Karpas-422 (cell line): ENCODE measurements around the gene WNT7B. TPM values are rescaled to one million over a fixed set of nuclear protein-coding genes. Genes with fewer than 3 reads are reported as not detected.

ENCODE experiments used
- DNase-seq: peaks from one replicate; pipeline ENCODE4 v3.0.0-alpha.2; 2015
- H2AFZ ChIP-seq: fragments of 200-600 bp; sonication (generic); 2 replicates; pipeline ENCODE4 v1.6.1; 2014; ENCODE audit warnings: antibody characterized with exemption, low read length, mixed read lengths
- H3K27ac ChIP-seq: fragments of 200-600 bp; sonication (generic); 2 replicates; pipeline ENCODE4 v1.5.1; 2014; ENCODE audit warnings: mild to moderate bottlenecking, low read length, moderate library complexity
- H3K27me3 ChIP-seq: fragments of 200-600 bp; sonication (generic); 2 replicates; pipeline ENCODE4 v1.6.1; 2014; ENCODE audit warnings: low read length, mixed read lengths
- H3K36me3 ChIP-seq: fragments of 200-600 bp; sonication (generic); 2 replicates; pipeline ENCODE4 v1.6.1; 2014; ENCODE audit warnings: low read length, mixed read lengths; ENCODE audit not compliant: insufficient read depth
- H3K4me1 ChIP-seq: fragments of 200-600 bp; sonication (generic); 2 replicates; pipeline ENCODE4 v1.6.1; 2014; ENCODE audit warnings: mild to moderate bottlenecking, low read length, mixed read lengths
- H3K4me2 ChIP-seq: fragments of 200-600 bp; sonication (generic); 2 replicates; pipeline ENCODE4 v1.6.1; 2014; ENCODE audit warnings: low read length, low read depth, mild to moderate bottlenecking; ENCODE audit not compliant: poor library complexity, severe bottlenecking
- H3K4me3 ChIP-seq: fragments of 200-600 bp; sonication (generic); 2 replicates; pipeline ENCODE4 v1.5.1; 2014; ENCODE audit warnings: mild to moderate bottlenecking, antibody characterized with exemption, low read length, mixed read lengths
- H3K79me2 ChIP-seq: fragments of 200-600 bp; sonication (generic); 2 replicates; pipeline ENCODE4 v1.6.1; 2014; ENCODE audit warnings: mild to moderate bottlenecking, low read length, mixed read lengths
- H3K9ac ChIP-seq: fragments of 200-600 bp; sonication (generic); 2 replicates; pipeline ENCODE4 v1.6.0; 2014; ENCODE audit warnings: low read length
- H3K9me2 ChIP-seq: fragments of 200-600 bp; sonication (generic), shearing (Covaris generic); replicated peaks from 2 replicates; pipeline ENCODE4 v1.6.0; 2014; ENCODE audit warnings: mild to moderate bottlenecking, low read length, moderate library complexity; ENCODE audit not compliant: insufficient read depth
- H3K9me3 ChIP-seq: fragments of 300-700, 200-600 bp; sonication (generic); 2 replicates; pipeline ENCODE4 v1.6.1; 2014; ENCODE audit warnings: low read length, mixed read lengths
- H4K20me1 ChIP-seq: fragments of 200-600 bp; sonication (generic); 2 replicates; pipeline ENCODE4 v1.6.1; 2014; ENCODE audit warnings: mild to moderate bottlenecking, antibody characterized with exemption, low read length, low read depth; ENCODE audit not compliant: insufficient read depth
- total RNA-seq: library from RNA; depleted of rRNA; stranded (reverse); fragments of >200 nt; shearing (Covaris generic); gene quantifications from 2 replicates; pipeline ENCODE4 v1.2.3, GENCODE V29; 2014; ENCODE audit warnings: low replicate concordance

WNT7B gene
- total RNA-seq, 1 experiment from 2014 or later = not detected

DNA sequence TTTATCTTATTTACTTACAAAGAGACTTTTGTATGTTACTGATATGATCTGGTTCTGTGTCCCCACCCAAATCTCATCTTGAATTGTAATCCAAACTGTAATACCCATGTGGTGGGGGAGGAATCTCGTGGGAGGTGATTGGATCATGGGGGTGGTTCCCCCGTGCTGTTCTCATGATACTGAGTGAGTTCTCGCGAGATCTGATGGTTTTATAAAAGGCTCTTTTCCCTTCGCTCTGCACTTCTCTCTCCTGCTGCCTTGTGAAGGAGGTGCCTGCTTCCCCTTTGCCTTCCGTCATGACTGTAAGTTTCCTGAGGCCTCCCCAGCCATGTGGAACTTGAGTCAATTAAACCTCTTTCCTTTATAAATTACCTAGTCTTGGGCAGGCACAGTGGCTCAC is 42.4 kb upstream of the WNT7B start:
- no peak for DNase-seq
- Histone ChIP-seq H4K20me1 (no peaks in the 10 kb centered on the region), H3K9me2 (no peaks in the 10 kb centered on the region), H3K9ac (no peak overlapping the region), H3K4me3 (no peak overlapping the region), H3K4me1 (no peaks in the 10 kb centered on the region), H2AFZ (no peak overlapping the region), H3K79me2 (no peaks in the 10 kb centered on the region), H3K4me2 (no peak overlapping the region), H3K9me3 (no peaks in the 10 kb centered on the region), H3K36me3 (no peaks in the 10 kb centered on the region), H3K27ac (no peak overlapping the region), H3K27me3 (no peaks in the 10 kb centered on the region)

DNA sequence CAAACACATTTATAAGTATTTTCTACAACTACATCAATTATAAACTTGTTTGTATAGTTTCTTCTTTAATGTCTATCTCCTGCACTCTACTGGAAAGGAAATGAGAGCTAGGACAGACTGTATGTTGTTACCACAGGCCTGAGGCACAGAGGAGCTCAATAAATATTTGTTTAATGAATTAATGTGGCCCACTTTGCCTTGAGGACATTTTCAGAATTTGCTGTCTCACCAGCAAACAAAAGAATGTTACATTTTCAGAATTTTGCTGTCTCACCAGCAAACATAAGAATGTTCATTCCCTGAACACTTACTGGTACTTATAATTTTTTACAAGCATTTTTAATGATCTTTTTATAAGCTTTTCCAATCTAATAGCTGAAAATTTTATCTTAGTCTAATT is 41.9 kb upstream of the WNT7B start:
- no peak overlapping the region for H2AFZ ChIP-seq
- no peaks in the 10 kb centered on the region for H3K9me2 ChIP-seq
- H3K4me3 ChIP-seq = no peak overlapping the region
- H3K27ac ChIP-seq = no peak overlapping the region
- DNase-seq = no peak
- H4K20me1 ChIP-seq = no peaks in the 10 kb centered on the region
- H3K36me3 ChIP-seq = no peaks in the 10 kb centered on the region
- no peak overlapping the region for H3K9ac ChIP-seq
- no peaks in the 10 kb centered on the region for H3K79me2 ChIP-seq
- H3K4me2 ChIP-seq = no peak overlapping the region
- H3K4me1 ChIP-seq = peaks cover 3% of the 10 kb centered on the region; the same call in 1 of the 2 replicates
- H3K27me3 ChIP-seq = no peaks in the 10 kb centered on the region
- no peaks in the 10 kb centered on the region for H3K9me3 ChIP-seq

DNA sequence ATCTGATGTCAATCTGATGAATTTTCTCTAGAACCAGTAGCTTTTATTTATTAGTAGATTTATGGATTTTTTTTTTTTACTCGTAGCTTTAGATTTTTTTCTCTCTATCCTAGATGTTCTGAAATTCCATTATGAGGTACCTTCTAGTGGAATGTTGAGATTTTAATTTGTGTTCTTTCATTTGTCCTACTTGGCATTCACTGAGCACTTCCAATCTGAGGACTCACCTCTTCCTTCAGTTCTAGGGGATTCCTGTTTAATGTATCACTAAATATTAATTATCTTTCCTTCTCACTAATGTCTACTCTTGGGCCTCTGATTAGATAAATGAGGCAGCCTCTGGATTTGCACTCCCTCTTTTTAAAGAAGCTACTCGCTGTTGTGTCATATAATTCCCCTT is 40.2 kb upstream of the WNT7B start:
- Histone ChIP-seq H3K27me3 (no peaks in the 10 kb centered on the region), H3K4me2 (no peak overlapping the region), H4K20me1 (no peaks in the 10 kb centered on the region), H3K36me3 (no peaks in the 10 kb centered on the region), H2AFZ (no peak overlapping the region), H3K9me3 (no peaks in the 10 kb centered on the region), H3K79me2 (no peaks in the 10 kb centered on the region), H3K9ac (no peak overlapping the region), H3K4me1 (peaks cover 7% of the 10 kb centered on the region), H3K9me2 (no peaks in the 10 kb centered on the region), H3K27ac (no peak overlapping the region), H3K4me3 (no peak overlapping the region)
- no peak for DNase-seq

DNA sequence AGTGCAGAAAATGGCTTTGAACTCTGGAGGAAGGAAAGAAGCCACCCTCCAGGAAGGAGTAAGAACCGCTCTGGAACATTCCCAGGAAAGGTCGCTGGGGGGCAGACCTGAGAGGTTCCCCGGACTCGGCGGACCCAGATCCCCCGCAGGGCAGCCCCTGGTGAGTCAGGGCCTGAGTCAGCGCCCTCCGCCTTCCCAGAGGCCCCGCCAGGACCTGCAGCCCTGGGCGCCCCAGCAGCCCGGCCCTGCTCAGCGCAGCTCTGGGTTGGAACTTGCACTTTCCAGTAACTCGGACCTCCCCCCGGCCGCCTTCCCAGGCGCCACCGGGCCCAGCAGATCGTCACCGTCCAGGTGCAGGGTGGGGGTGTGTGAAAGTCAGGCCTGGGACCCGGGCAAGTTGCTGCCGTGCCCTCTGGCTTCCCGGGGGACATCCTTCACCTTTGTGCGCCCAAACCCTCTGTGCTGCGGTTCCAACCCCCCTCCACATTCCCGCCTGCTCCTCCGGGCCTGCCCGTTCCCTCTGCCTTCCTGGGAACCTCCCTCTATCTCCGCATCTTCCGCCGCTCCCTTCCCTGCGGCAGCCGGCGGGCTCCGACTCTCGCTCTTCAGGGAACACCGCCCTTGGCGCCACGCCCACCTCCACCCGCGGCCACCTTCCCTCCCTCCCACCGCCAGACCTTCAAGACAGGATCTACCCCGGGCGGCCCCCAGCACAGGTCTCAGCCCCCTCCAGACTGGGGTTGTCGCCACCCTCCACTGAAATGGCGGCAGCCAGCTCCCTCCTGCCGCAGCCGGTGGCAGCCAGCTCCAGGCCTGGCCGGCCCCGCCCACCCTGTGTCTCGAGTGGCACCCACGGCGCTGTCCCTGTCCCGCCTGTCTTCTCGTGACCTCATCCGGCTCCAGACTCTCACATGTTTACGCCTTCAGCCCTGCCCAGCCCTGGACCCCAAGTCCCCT is 36.8 kb upstream of the WNT7B start:
- peak overlapping the region; percentile 78 for H3K4me3 ChIP-seq
- H3K27me3 ChIP-seq = no peaks in the 10 kb centered on the region
- H3K9me2 ChIP-seq = no peaks in the 10 kb centered on the region
- peak overlapping the region; percentile 74 for H3K9ac ChIP-seq
- peak overlapping the region; percentile 76 for H3K4me2 ChIP-seq
- peak overlapping the region; percentile 93 for H2AFZ ChIP-seq
- H3K79me2 ChIP-seq = no peaks in the 10 kb centered on the region
- peak; percentile 92 for DNase-seq
- H3K9me3 ChIP-seq = no peaks in the 10 kb centered on the region
- no peaks in the 10 kb centered on the region for H3K36me3 ChIP-seq
- H3K4me1 ChIP-seq = peaks cover 7% of the 10 kb centered on the region
- no peak overlapping the region for H3K27ac ChIP-seq
- H4K20me1 ChIP-seq = no peaks in the 10 kb centered on the region

DNA sequence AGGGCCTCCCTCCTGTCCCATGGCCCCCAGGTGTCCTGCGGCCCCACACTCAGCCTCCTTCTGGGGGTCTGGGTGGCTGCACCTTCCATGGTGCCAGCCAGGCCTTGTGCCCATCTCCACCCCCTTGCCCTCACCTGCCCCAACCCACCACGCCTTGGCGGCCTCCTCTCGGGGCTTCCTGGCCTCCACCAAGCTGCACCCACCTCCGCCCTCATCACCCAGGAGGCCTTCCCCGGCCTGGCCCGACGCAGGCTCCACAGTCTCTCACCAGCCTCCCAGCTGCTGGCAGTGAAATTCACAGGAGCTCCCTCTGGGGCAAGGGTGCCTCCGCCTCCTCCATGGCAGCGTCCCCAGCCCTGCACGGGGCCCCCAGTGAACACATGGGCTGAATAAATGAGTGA is 35.9 kb upstream of the WNT7B start:
- DNase-seq = no peak
- no peaks in the 10 kb centered on the region for H3K27me3 ChIP-seq
- H3K9me3 ChIP-seq = no peaks in the 10 kb centered on the region
- H4K20me1 ChIP-seq = no peaks in the 10 kb centered on the region
- H3K9ac ChIP-seq = peak overlapping the region; percentile 74
- no peaks in the 10 kb centered on the region for H3K36me3 ChIP-seq
- no peaks in the 10 kb centered on the region for H3K9me2 ChIP-seq
- peak overlapping the region; percentile 76 for H3K4me2 ChIP-seq
- H3K4me3 ChIP-seq = peak overlapping the region; percentile 78; the same call in 1 of the 2 replicates
- H3K27ac ChIP-seq = no peak overlapping the region
- H2AFZ ChIP-seq = 0 out of 2 replicates have a peak overlapping the region, but pooled peaks have one; percentile 20
- H3K4me1 ChIP-seq = peaks cover 7% of the 10 kb centered on the region
- no peaks in the 10 kb centered on the region for H3K79me2 ChIP-seq

DNA sequence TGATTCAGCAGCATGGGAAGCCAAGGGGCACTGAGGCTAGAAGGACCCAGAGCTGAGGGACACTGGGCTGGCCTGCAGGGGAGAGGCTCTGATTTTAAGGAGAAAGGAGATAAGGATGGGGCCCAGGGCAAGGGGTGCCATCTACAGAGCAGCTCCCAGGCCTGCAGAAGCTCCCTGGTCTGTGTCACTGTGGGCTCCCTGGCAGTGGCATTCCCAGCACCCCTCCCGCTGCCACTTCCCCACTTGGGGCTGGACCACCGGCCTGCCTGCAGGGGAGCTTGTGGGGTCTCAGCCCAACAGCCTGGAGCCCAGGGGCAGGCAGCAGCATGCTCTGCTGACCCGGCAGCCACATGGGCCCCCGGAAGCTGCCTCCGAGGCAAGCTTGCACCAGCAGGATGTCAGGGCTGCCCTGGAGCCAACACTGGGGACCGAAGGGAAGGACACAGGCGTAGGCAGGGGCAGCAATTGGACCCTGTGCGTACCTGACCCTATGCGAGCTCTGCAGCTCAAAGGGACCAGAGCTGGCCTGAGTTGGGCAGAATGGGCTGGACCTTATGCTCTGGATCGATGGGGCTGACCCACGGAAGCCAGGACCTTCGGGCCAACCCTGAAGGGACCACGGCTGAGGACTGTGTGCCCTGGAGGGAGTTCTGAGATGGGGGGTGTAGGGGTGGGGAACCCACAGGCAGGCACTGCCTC is 35.4 kb upstream of the WNT7B start:
- no peak overlapping the region for H3K4me3 ChIP-seq
- H3K9me2 ChIP-seq = no peaks in the 10 kb centered on the region
- no peaks in the 10 kb centered on the region for H3K27me3 ChIP-seq
- H3K9ac ChIP-seq = no peak overlapping the region
- H3K36me3 ChIP-seq = no peaks in the 10 kb centered on the region
- H3K4me2 ChIP-seq = no peak overlapping the region
- no peak overlapping the region for H3K27ac ChIP-seq
- H3K79me2 ChIP-seq = no peaks in the 10 kb centered on the region
- no peaks in the 10 kb centered on the region for H4K20me1 ChIP-seq
- peaks cover 7% of the 10 kb centered on the region for H3K4me1 ChIP-seq
- DNase-seq = no peak
- H3K9me3 ChIP-seq = no peaks in the 10 kb centered on the region
- H2AFZ ChIP-seq = no peak overlapping the region

DNA sequence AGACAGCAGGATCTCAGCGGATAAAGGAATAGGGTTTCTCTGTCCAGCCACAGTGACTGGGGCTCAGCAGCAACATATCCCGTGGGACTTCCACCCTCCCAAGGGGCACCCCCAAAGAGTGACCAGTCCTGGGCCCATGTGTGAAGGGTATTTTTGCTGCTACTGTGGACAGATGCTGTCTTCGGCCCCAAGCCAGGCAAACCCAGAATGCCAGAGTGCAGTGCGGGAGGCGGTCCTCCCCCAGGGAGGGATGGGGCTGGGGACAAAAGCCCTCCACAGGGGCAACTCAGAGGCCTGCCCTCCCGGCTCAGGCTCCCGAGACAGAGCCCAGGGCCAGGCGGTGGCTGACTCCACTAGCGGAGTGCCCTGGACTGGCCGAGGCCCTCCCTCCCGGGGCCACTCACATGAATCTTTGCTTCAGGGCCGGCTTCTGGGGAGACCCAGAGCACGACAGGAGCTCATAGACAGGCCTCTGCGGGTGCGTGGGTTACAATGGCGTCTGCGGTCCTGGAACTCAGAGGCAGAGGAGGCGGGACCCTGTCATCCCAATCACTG is 34.7 kb upstream of the WNT7B start:
- no peak overlapping the region for H3K9ac ChIP-seq
- H3K4me3 ChIP-seq = no peak overlapping the region
- no peaks in the 10 kb centered on the region for H3K36me3 ChIP-seq
- H3K9me3 ChIP-seq = no peaks in the 10 kb centered on the region
- no peaks in the 10 kb centered on the region for H3K27me3 ChIP-seq
- H3K79me2 ChIP-seq = no peaks in the 10 kb centered on the region
- no peak overlapping the region for H3K27ac ChIP-seq
- H2AFZ ChIP-seq = no peak overlapping the region
- no peaks in the 10 kb centered on the region for H4K20me1 ChIP-seq
- H3K4me1 ChIP-seq = peaks cover 7% of the 10 kb centered on the region
- no peak for DNase-seq
- no peak overlapping the region for H3K4me2 ChIP-seq
- no peaks in the 10 kb centered on the region for H3K9me2 ChIP-seq
